ENCODE measurements around the gene TMEM272. TPM values are rescaled to one million over a fixed set of nuclear protein-coding genes. Genes with fewer than 3 reads are reported as not detected.

The TMEM272 gene
- total and polyA plus RNA-seq, 2 of the 13 experiments (the other 11 are each of a cell fraction or from before 2014, with no cell fraction given), result 0.37 to 0.62 TPM

GRCh38 chr13:51803422-51804294 lies 41.3 kb downstream of the TMEM272 start, which contains the start of gene DHRS12 (continued):
- TF ChIP-seq ZSCAN29 (CRISPR knock-in tag; conservative IDR thresholded peaks at IDR 0.05), result no peak
- TF ChIP-seq ZFYVE20 (CRISPR knock-in tag; IDR thresholded peaks at IDR 0.05; ENCODE audit: borderline replicate concordance, low read depth), result no peak
- TF ChIP-seq ZNF691 (CRISPR knock-in tag; IDR thresholded peaks at IDR 0.05; ENCODE audit: borderline replicate concordance, low read depth), result 0 out of 2 replicates have a peak, but pooled peaks have one; percentile 31
- TF ChIP-seq, protein P1, sequence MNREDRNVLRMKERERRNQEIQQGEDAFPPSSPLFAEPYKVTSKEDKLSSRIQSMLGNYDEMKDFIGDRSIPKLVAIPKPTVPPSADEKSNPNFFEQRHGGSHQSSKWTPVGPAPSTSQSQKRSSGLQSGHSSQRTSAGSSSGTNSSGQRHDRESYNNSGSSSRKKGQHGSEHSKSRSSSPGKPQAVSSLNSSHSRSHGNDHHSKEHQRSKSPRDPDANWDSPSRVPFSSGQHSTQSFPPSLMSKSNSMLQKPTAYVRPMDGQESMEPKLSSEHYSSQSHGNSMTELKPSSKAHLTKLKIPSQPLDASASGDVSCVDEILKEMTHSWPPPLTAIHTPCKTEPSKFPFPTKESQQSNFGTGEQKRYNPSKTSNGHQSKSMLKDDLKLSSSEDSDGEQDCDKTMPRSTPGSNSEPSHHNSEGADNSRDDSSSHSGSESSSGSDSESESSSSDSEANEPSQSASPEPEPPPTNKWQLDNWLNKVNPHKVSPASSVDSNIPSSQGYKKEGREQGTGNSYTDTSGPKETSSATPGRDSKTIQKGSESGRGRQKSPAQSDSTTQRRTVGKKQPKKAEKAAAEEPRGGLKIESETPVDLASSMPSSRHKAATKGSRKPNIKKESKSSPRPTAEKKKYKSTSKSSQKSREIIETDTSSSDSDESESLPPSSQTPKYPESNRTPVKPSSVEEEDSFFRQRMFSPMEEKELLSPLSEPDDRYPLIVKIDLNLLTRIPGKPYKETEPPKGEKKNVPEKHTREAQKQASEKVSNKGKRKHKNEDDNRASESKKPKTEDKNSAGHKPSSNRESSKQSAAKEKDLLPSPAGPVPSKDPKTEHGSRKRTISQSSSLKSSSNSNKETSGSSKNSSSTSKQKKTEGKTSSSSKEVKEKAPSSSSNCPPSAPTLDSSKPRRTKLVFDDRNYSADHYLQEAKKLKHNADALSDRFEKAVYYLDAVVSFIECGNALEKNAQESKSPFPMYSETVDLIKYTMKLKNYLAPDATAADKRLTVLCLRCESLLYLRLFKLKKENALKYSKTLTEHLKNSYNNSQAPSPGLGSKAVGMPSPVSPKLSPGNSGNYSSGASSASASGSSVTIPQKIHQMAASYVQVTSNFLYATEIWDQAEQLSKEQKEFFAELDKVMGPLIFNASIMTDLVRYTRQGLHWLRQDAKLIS (CRISPR knock-in tag; IDR thresholded peaks at IDR 0.05), result no peak; the same call in 1 of the 2 replicates
- TF ChIP-seq TBX3 (IDR thresholded peaks at IDR 0.05; ENCODE audit: borderline replicate concordance), result no peak
- TF ChIP-seq, protein P2, sequence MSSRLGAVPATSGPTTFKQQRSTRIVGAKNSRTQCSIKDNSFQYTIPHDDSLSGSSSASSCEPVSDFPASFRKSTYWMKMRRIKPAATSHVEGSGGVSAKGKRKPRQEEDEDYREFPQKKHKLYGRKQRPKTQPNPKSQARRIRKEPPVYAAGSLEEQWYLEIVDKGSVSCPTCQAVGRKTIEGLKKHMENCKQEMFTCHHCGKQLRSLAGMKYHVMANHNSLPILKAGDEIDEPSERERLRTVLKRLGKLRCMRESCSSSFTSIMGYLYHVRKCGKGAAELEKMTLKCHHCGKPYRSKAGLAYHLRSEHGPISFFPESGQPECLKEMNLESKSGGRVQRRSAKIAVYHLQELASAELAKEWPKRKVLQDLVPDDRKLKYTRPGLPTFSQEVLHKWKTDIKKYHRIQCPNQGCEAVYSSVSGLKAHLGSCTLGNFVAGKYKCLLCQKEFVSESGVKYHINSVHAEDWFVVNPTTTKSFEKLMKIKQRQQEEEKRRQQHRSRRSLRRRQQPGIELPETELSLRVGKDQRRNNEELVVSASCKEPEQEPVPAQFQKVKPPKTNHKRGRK (CRISPR knock-in tag; IDR thresholded peaks at IDR 0.05), result no peak
- TF ChIP-seq ATAD3A (CRISPR knock-in tag; IDR thresholded peaks at IDR 0.05), result no peak
- TF ChIP-seq SYNCRIP (IDR thresholded peaks at IDR 0.05; ENCODE audit: insufficient read depth, low read depth, low read length), result no peak
- no peak for TF ChIP-seq REXO4 (CRISPR knock-in tag; IDR thresholded peaks at IDR 0.05; ENCODE audit: borderline replicate concordance)
- no peak for TF ChIP-seq EHMT2 (IDR thresholded peaks at IDR 0.05; ENCODE audit: borderline replicate concordance, low read depth, low read length)
- no peak for TF ChIP-seq HMG20A (CRISPR knock-in tag; IDR thresholded peaks at IDR 0.05; ENCODE audit: borderline replicate concordance)
- TF ChIP-seq ELK4 (CRISPR knock-in tag; IDR thresholded peaks at IDR 0.05; ENCODE audit: borderline replicate concordance), result no peak
- TF ChIP-seq DPF2 (CRISPR knock-in tag; IDR thresholded peaks at IDR 0.05; ENCODE audit: borderline replicate concordance, low read depth), result no peak
- TF ChIP-seq ZNF335 (CRISPR knock-in tag; IDR thresholded peaks at IDR 0.05), result no peak
- TF ChIP-seq ZNF777 (CRISPR knock-in tag; IDR thresholded peaks at IDR 0.05), result peak; percentile 90
- TF ChIP-seq BATF2 (CRISPR knock-in tag; IDR thresholded peaks at IDR 0.05), result 0 out of 2 replicates have a peak, but pooled peaks have one; percentile 27
- peak; percentile 81 for TF ChIP-seq POLR2G (IDR thresholded peaks at IDR 0.05; ENCODE audit: low read depth, low read length)
- TF ChIP-seq ZMYM4 (CRISPR knock-in tag; IDR thresholded peaks at IDR 0.05), result no peak; the same call in 1 of the 2 replicates
- TF ChIP-seq, protein P3, sequence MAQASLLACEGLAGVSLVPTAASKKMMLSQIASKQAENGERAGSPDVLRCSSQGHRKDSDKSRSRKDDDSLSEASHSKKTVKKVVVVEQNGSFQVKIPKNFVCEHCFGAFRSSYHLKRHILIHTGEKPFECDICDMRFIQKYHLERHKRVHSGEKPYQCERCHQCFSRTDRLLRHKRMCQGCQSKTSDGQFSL (CRISPR knock-in tag; IDR thresholded peaks at IDR 0.05), result no peak
- peak; percentile 83 for TF ChIP-seq MYC (CRISPR knock-in tag; IDR thresholded peaks at IDR 0.05; ENCODE audit: borderline replicate concordance)

All from HepG2 (cell line).